Measurements from ENCODE around the gene ZKSCAN7. TPM values are rescaled to one million over a fixed set of nuclear protein-coding genes. Genes with fewer than 3 reads are reported as not detected.

ZKSCAN7 gene
- total and polyA plus RNA-seq, 2 donors (not counting 3 experiments of a cell fraction or from before 2014, with no cell fraction given) = 0.75 to 1.9 TPM

GRCh38 chr3:44518782-44519156, 36.2 kb upstream of the ZKSCAN7 start:
- Histone ChIP-seq H3K4me1 (ENCODE audit: control insufficient read depth, extremely low read depth, insufficient read depth, low read length) (no peaks in the 10 kb centered on the region), H3K79me2 (ENCODE audit: control insufficient read depth, insufficient read depth, low read length) (no peaks in the 10 kb centered on the region), H3K9me1 (replicated peaks; ENCODE audit: control insufficient read depth, extremely low read depth, insufficient read depth, low read length) (no peaks in the 10 kb centered on the region), H3K4me3 (replicated peaks in 1 of 3; ENCODE audit: insufficient read depth in 1 of 3, low read depth in 1 of 3, low read length in 3 of 3) (no peak overlapping the region), H3K9me3 (replicated peaks; ENCODE audit: control insufficient read depth, insufficient read depth, low read length) (no peaks in the 10 kb centered on the region), H3K4me2 (ENCODE audit: insufficient read depth, low read length) (no peak overlapping the region), H3K27me3 (ENCODE audit: control insufficient read depth in 2 of 2, insufficient read depth in 2 of 2, low read length in 2 of 2) (peaks cover 2 to 4% of the 10 kb centered on the region in 2 experiments), H2AFZ (ENCODE audit: low read depth, low read length) (no peak overlapping the region), H4K20me1 (replicated peaks; ENCODE audit: control insufficient read depth, extremely low read depth, insufficient read depth, low read length) (no peaks in the 10 kb centered on the region), H3K36me3 (ENCODE audit: control insufficient read depth in 2 of 2, extremely low read depth in 1 of 2, insufficient read depth in 2 of 2, low read length in 2 of 2) (no peaks in the 10 kb centered on the region), H3K9ac (replicated peaks; ENCODE audit: extremely low read depth, insufficient read depth, low read length) (no peak overlapping the region), H3K27ac (ENCODE audit: insufficient read depth, low read depth, low read length) (no peak overlapping the region)
- no TSS peak for BruUV-seq (replicated peaks)
- ChIA-PET CTCF (interaction anchor here (1.0 kb wide), 1 partner anchor 14 kb away, joined by 3 read pairs; no protein-coding TSS in a partner anchor), POLR2A (interaction anchor here (0.6 kb wide), 1 partner anchor 316 kb away, joined by 3 read pairs; no protein-coding TSS in a partner anchor)
- no peak for DNase-seq (ENCODE audit: low read depth, low spot score)
- intact Hi-C loops (cut with micrococcal nuclease) (loop anchor here (10.0 kb wide), 2 partner anchors 106 to 1166 kb away; partner anchors contain the start of genes SACM1L and ZNF197), dilution Hi-C loops (cut with MboI; ENCODE audit: extremely low pct_ligation_motif_present, low sequenced_read_pairs) (no loop called here)
- TF ChIP-seq GATA2 (IDR thresholded peaks at IDR 0.05; ENCODE audit: insufficient read depth, insufficient read length, low read depth, low read length) (no peak), POLR2A (IDR thresholded peaks at IDR 0.05; ENCODE audit: low read depth, low read length) (no peak), EZH2 (IDR thresholded peaks at IDR 0.05; ENCODE audit: borderline replicate concordance, low read depth, low read length, severe bottlenecking) (no peak), POLR2AphosphoS5 (IDR thresholded peaks at IDR 0.05; ENCODE audit: insufficient read depth, low read depth, low read length) (no peak), MAX (IDR thresholded peaks at IDR 0.05; ENCODE audit: insufficient read depth, insufficient read length) (no peak), FOS (IDR thresholded peaks at IDR 0.05; ENCODE audit: borderline replicate concordance, insufficient read depth, low read length) (no peak), JUN (IDR thresholded peaks at IDR 0.05; ENCODE audit: borderline replicate concordance, insufficient read depth, insufficient read length, low read depth) (no peak), MYC (IDR thresholded peaks at IDR 0.05; ENCODE audit: low read depth, low read length) (no peak)
- TF ChIP-seq, protein P1, sequence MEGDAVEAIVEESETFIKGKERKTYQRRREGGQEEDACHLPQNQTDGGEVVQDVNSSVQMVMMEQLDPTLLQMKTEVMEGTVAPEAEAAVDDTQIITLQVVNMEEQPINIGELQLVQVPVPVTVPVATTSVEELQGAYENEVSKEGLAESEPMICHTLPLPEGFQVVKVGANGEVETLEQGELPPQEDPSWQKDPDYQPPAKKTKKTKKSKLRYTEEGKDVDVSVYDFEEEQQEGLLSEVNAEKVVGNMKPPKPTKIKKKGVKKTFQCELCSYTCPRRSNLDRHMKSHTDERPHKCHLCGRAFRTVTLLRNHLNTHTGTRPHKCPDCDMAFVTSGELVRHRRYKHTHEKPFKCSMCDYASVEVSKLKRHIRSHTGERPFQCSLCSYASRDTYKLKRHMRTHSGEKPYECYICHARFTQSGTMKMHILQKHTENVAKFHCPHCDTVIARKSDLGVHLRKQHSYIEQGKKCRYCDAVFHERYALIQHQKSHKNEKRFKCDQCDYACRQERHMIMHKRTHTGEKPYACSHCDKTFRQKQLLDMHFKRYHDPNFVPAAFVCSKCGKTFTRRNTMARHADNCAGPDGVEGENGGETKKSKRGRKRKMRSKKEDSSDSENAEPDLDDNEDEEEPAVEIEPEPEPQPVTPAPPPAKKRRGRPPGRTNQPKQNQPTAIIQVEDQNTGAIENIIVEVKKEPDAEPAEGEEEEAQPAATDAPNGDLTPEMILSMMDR (IDR thresholded peaks at IDR 0.05; ENCODE audit: extremely low read depth in 1 of 2, insufficient read depth in 1 of 2, low read depth in 1 of 2, low read length in 2 of 2) = no peak
- FAIRE-seq = no peak
